Measurements from ENCODE around the gene RPL11. TPM values are rescaled to one million over a fixed set of nuclear protein-coding genes. Genes with fewer than 3 reads are reported as not detected.
"Not testable (repeated sequence)": the region's sequence is repeated elsewhere in the genome, so short reads cannot be mapped to it uniquely, and the experiment has no call there.

The RPL11 gene
- polyA plus RNA-seq (ENCODE audit: low read depth in 6 of 6): 1,000 to 10,000 TPM; 1,123 to 1,541 (median 1,429) TPM

GRCh38 chr1:23691499-23692307, at the start of gene RPL11:
Gene RPL11 (plus strand): TSS chr1:23691806. CDS start chr1:23691824, 18 bp downstream.
- Mint-ChIP-seq H3K4me1 (peaks cover 37 to 54% (median 50%) of the 10 kb centered on the region in 3 donors), H3K36me3 (peaks cover 15 to 33% of the 10 kb centered on the region in 2 donors), H3K9me3 (peaks cover 0 to 3% (median 0%) of the 10 kb centered on the region in 7 donors)

GRCh38 chr1:23643736-23644554, 47.7 kb upstream of the RPL11 start:
- DNase-seq (no peak), ATAC-seq (ENCODE audit: low read depth in 2 of 2) (no peak)
- no peak overlapping the region for H3K4me3 Mint-ChIP-seq
- H3K9me3 Mint-ChIP-seq: no peaks in the 10 kb centered on the region
- H3K4me1 Mint-ChIP-seq: peaks cover 0 to 5% (median 0%) of the 10 kb centered on the region in 3 donors
- no peak overlapping the region for H3K27ac Mint-ChIP-seq
- H3K36me3 Mint-ChIP-seq: no peaks in the 10 kb centered on the region
- H3K27me3 Mint-ChIP-seq: no peaks in the 10 kb centered on the region

More at GRCh38 chr1:23691499-23692307, at the start of gene RPL11:
- H3K27me3 Mint-ChIP-seq: no peaks in the 10 kb centered on the region
- H3K27ac Mint-ChIP-seq: peak within 1 kb of the TSS; percentile 86 to 97 (median 94)
- ATAC-seq (ENCODE audit: low read depth in 2 of 2) (peak; percentile 94 to 97), DNase-seq (peak; percentile 82)
- H3K4me3 Mint-ChIP-seq: peak within 1 kb of the TSS; percentile 88 to 98 (median 96)

- no peak overlapping the region for H3K27ac Mint-ChIP-seq
These were observed 47.1 kb upstream of the RPL11 start for GRCh38 chr1:23644555-23644866.

GRCh38 chr1:23645338-23645737, 46.3 kb upstream of the RPL11 start:
- no peak for ATAC-seq (ENCODE audit: low read depth in 2 of 2)
- Mint-ChIP-seq H3K9me3 (no peaks in the 10 kb centered on the region), H3K4me1 (peaks cover 0 to 5% (median 0%) of the 10 kb centered on the region in 3 donors), H3K36me3 (no peaks in the 10 kb centered on the region), H3K27ac (no peak overlapping the region), H3K27me3 (no peaks in the 10 kb centered on the region), H3K4me3 (no peak overlapping the region)
- no peak for DNase-seq

More at GRCh38 chr1:23644555-23644866, 47.1 kb upstream of the RPL11 start:
- Mint-ChIP-seq H3K9me3 (no peaks in the 10 kb centered on the region), H3K36me3 (no peaks in the 10 kb centered on the region), H3K4me1 (peaks cover 0 to 5% (median 0%) of the 10 kb centered on the region in 3 donors), H3K27me3 (no peaks in the 10 kb centered on the region), H3K4me3 (no peak overlapping the region)
- no peak for DNase-seq
- no peak for ATAC-seq (ENCODE audit: low read depth in 2 of 2)

- Mint-ChIP-seq H3K4me1 (peaks cover 0 to 5% (median 0%) of the 10 kb centered on the region in 3 donors), H3K9me3 (no peaks in the 10 kb centered on the region), H3K27me3 (peaks cover 0 to 5% (median under 1%) of the 10 kb centered on the region in 3 donors), H3K4me3 (no peak overlapping the region), H3K27ac (no peak overlapping the region), H3K36me3 (no peaks in the 10 kb centered on the region)
- DNase-seq (no peak), ATAC-seq (ENCODE audit: low read depth in 2 of 2) (no peak)
These were observed 45.5 kb upstream of the RPL11 start for GRCh38 chr1:23646091-23646490.

GRCh38 chr1:23646541-23646940, 45.1 kb upstream of the RPL11 start:
- Mint-ChIP-seq H3K4me3 (no peak overlapping the region), H3K9me3 (no peaks in the 10 kb centered on the region), H3K4me1 (peaks cover 0 to 5% (median 0%) of the 10 kb centered on the region in 3 donors), H3K27me3 (peaks cover 0 to 6% (median 5%) of the 10 kb centered on the region in 3 donors), H3K27ac (no peak overlapping the region), H3K36me3 (no peaks in the 10 kb centered on the region)
- ATAC-seq (ENCODE audit: low read depth in 2 of 2) (no peak), DNase-seq (no peak)

GRCh38 chr1:23648576-23648975, 43.0 kb upstream of the RPL11 start:
- Mint-ChIP-seq H3K27ac (no peak overlapping the region), H3K9me3 (no peaks in the 10 kb centered on the region), H3K27me3 (peaks cover 0 to 6% (median 6%) of the 10 kb centered on the region in 3 donors), H3K4me3 (no peak overlapping the region), H3K4me1 (peaks cover 0 to 5% (median 0%) of the 10 kb centered on the region in 3 donors), H3K36me3 (no peaks in the 10 kb centered on the region)
- DNase-seq (no peak), ATAC-seq (ENCODE audit: low read depth in 2 of 2) (no peak)

- not testable (repeated sequence) for DNase-seq; H3K4me1 Mint-ChIP-seq; H3K4me3 Mint-ChIP-seq; H3K36me3 Mint-ChIP-seq; ATAC-seq (ENCODE audit: low read depth in 2 of 2); H3K9me3 Mint-ChIP-seq
- Mint-ChIP-seq H3K27me3 (peaks cover 0 to 11% (median 6%) of the 10 kb centered on the region in 3 donors), H3K27ac (peak overlapping the region in 1 of 6 donors; percentile 52)
These were observed 42.4 kb upstream of the RPL11 start for GRCh38 chr1:23649157-23649556.

- DNase-seq (no peak), ATAC-seq (ENCODE audit: low read depth in 2 of 2) (no peak)
- peaks cover 0 to 11% (median 6%) of the 10 kb centered on the region in 3 donors for H3K27me3 Mint-ChIP-seq
- no peaks in the 10 kb centered on the region for H3K36me3 Mint-ChIP-seq
- H3K4me1 Mint-ChIP-seq: no peaks in the 10 kb centered on the region
- no peaks in the 10 kb centered on the region for H3K9me3 Mint-ChIP-seq
- H3K27ac Mint-ChIP-seq: no peak overlapping the region
- no peak overlapping the region for H3K4me3 Mint-ChIP-seq
These were observed 41.1 kb upstream of the RPL11 start for GRCh38 chr1:23650344-23650990.

GRCh38 chr1:23651069-23651808, 40.4 kb upstream of the RPL11 start:
- no peak overlapping the region for H3K4me3 Mint-ChIP-seq
- H3K4me1 Mint-ChIP-seq: no peaks in the 10 kb centered on the region
- ATAC-seq (ENCODE audit: low read depth in 2 of 2) (no peak), DNase-seq (no peak)
- H3K27ac Mint-ChIP-seq: peak overlapping the region in 3 of 6 donors; percentile 47 to 62 (median 54)
- no peaks in the 10 kb centered on the region for H3K9me3 Mint-ChIP-seq
- no peaks in the 10 kb centered on the region for H3K36me3 Mint-ChIP-seq
- peaks cover 0 to 11% (median 6%) of the 10 kb centered on the region in 3 donors for H3K27me3 Mint-ChIP-seq

- ATAC-seq (ENCODE audit: low read depth in 2 of 2): peak; percentile 62
- Mint-ChIP-seq H3K36me3 (no peaks in the 10 kb centered on the region), H3K27me3 (peaks cover 0 to 14% (median 0%) of the 10 kb centered on the region in 3 donors), H3K4me3 (no peak overlapping the region), H3K9me3 (no peaks in the 10 kb centered on the region), H3K4me1 (no peaks in the 10 kb centered on the region), H3K27ac (peak overlapping the region in 1 of 6 donors; percentile 63)
- no peak for DNase-seq
These were observed 33.8 kb upstream of the RPL11 start for GRCh38 chr1:23657659-23658275.

- H3K9me3 Mint-ChIP-seq: no peaks in the 10 kb centered on the region
- no peaks in the 10 kb centered on the region for H3K4me1 Mint-ChIP-seq
- DNase-seq (no peak), ATAC-seq (ENCODE audit: low read depth in 2 of 2) (no peak)
- peaks cover 0 to 12% (median 0%) of the 10 kb centered on the region in 3 donors for H3K27me3 Mint-ChIP-seq
- H3K4me3 Mint-ChIP-seq: no peak overlapping the region
- no peaks in the 10 kb centered on the region for H3K36me3 Mint-ChIP-seq
- H3K27ac Mint-ChIP-seq: no peak overlapping the region
These were observed 30.9 kb upstream of the RPL11 start for GRCh38 chr1:23660671-23661070.
